ENCODE results near the gene RAB40AL.

DNA sequence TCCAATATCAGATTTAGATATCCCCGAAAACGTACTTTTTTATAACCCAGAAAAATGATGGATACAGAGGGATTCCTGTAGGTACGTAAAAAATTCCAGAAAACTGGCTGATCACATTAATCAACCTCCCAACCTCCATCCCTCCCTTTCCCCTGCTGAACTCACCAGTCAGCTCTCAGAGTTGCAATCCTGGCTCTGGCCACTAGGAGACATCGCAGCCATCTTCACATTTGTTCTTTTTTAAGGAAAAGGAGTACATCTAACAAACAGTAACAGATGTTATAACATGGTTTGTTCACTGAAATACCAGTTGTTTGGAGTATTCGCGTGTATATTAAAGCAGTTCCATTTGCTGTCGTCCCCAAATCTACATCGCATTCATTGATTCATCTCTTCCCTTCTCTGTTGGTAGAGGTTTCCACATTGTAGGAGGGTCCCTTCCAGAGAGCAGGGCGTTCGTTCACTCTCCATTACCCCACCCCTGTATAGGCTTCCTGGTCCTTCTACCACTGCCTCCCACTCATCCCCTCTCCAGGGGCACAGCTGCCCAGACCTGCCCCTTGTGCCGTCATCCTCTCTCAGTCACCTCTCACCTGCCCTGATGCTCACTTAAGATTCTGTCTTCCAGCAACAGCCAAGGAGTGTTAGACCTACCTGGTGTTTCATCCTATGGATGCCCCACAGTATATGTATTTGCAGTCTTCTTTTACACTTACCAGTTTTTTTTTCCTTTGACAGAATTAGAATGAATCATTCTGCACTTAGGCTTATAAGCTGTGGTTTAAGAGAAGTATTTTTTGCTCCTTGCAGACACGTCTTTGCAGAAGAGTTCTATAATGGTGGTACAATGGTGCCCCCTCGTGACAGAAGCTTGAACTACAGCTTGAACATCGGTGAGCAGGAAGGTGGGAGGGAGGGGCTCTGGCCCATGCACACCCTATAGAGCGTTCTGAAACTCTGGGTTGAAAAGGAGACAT, 36.8 kb upstream of the RAB40AL start:
- TF ChIP-seq, protein P1, sequence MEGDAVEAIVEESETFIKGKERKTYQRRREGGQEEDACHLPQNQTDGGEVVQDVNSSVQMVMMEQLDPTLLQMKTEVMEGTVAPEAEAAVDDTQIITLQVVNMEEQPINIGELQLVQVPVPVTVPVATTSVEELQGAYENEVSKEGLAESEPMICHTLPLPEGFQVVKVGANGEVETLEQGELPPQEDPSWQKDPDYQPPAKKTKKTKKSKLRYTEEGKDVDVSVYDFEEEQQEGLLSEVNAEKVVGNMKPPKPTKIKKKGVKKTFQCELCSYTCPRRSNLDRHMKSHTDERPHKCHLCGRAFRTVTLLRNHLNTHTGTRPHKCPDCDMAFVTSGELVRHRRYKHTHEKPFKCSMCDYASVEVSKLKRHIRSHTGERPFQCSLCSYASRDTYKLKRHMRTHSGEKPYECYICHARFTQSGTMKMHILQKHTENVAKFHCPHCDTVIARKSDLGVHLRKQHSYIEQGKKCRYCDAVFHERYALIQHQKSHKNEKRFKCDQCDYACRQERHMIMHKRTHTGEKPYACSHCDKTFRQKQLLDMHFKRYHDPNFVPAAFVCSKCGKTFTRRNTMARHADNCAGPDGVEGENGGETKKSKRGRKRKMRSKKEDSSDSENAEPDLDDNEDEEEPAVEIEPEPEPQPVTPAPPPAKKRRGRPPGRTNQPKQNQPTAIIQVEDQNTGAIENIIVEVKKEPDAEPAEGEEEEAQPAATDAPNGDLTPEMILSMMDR (IDR thresholded peaks at IDR 0.05): peak; percentile 14 to 41 (median 39)
- no peak for TF ChIP-seq POLR2A (IDR thresholded peaks at IDR 0.05)

All from testis (tissue), 2 donors.